Measurements from ENCODE around the gene SEMA3D.

DNA sequence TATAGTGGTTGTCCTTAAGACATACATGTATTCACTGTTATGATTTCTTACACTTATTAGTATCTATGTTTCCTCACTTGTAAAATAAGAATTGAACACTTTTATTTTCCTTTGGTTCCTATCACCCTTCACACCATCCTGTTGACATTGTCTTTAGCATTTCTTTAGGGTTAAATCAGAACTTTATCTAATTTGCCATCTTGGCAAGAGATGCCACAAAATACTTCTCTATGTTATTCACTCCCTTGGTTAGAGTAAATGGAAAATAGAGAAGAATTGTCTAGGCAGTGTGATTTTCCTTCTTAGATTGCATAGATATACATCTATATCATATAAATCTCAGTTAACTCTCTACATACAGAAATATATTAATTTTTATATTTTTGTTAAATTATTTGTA is 204.7 kb downstream of the SEMA3D start:
- TF ChIP-seq, protein P1, sequence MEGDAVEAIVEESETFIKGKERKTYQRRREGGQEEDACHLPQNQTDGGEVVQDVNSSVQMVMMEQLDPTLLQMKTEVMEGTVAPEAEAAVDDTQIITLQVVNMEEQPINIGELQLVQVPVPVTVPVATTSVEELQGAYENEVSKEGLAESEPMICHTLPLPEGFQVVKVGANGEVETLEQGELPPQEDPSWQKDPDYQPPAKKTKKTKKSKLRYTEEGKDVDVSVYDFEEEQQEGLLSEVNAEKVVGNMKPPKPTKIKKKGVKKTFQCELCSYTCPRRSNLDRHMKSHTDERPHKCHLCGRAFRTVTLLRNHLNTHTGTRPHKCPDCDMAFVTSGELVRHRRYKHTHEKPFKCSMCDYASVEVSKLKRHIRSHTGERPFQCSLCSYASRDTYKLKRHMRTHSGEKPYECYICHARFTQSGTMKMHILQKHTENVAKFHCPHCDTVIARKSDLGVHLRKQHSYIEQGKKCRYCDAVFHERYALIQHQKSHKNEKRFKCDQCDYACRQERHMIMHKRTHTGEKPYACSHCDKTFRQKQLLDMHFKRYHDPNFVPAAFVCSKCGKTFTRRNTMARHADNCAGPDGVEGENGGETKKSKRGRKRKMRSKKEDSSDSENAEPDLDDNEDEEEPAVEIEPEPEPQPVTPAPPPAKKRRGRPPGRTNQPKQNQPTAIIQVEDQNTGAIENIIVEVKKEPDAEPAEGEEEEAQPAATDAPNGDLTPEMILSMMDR (IDR thresholded peaks at IDR 0.05) = no peak
- TF ChIP-seq EZH2 (IDR thresholded peaks at IDR 0.05; ENCODE audit: borderline replicate concordance, insufficient read depth, low read depth, low read length, poor library complexity, severe bottlenecking) = no peak

Data from B cell (primary cell).